SK-N-SH (cell line): Measurements from ENCODE around the gene NDUFAF5. TPM values are rescaled to one million over a fixed set of nuclear protein-coding genes. Genes with fewer than 3 reads are reported as not detected.

Experiments
- CTCF ChIA-PET: fragments of 300-600, 350-600 bp; formaldehyde crosslinking; extraction: SDS; loops from one replicate; lab custom pipeline; 2021; lab: Yijun Ruan, JAX
- POLR2A ChIA-PET: fragments of 350-600 bp; sonication (Branson Sonifier 250); formaldehyde crosslinking; extraction: SDS; loops from one replicate; lab custom pipeline; 2020; ENCODE audit warnings: antibody characterized with exemption, inconsistent platforms; lab: Yijun Ruan, JAX
- DNase-seq: peaks from one replicate; pipeline ENCODE4 v3.0.0; 2012
- H2AFZ ChIP-seq: fragments of 200-600 bp; sonication (generic); 2 replicates; pipeline ENCODE4 v1.8.1; 2016; ENCODE audit warnings: antibody characterized with exemption, mild to moderate bottlenecking, low read depth
- H3F3A ChIP-seq: fragments of 200-600 bp; sonication (generic); replicated peaks from 2 replicates; pipeline ENCODE3; 2016; ENCODE audit warnings: antibody characterized with exemption, mild to moderate bottlenecking; ENCODE audit not compliant: insufficient read depth
- H3K27ac ChIP-seq, 2 experiments: fragments of 200-500 bp in 1 of 2; fragments of 200-600 bp in 1 of 2; sonication (Bioruptor generic) in 1 of 2; sonication (generic), shearing (Covaris generic) in 1 of 2; 2 replicates each; pipeline versions ENCODE4 v1.5.1 to v1.6.1; 2014 to 2016; ENCODE audit warnings: low read depth in 2 of 2, inconsistent platforms in 1 of 2, low read length in 1 of 2, mild to moderate bottlenecking in 1 of 2, mixed read lengths in 1 of 2
- H3K27me3 ChIP-seq: fragments of 200-600 bp; sonication (generic), shearing (Covaris generic); 2 replicates; pipeline ENCODE4 v1.6.1; 2016; ENCODE audit warnings: mixed run types; ENCODE audit not compliant: insufficient read depth
- H3K36me3 ChIP-seq, 2 experiments: fragments of 200-500 bp in 1 of 2; fragments of 200-600 bp in 1 of 2; sonication (Bioruptor generic) in 1 of 2; sonication (generic) in 1 of 2; replicated peaks in 1 of 2; 2 replicates each; pipeline versions ENCODE3 to v1.5.1; 2014 to 2016; ENCODE audit warnings: low read length in 1 of 2, mild to moderate bottlenecking in 1 of 2; ENCODE audit not compliant: insufficient read depth in 2 of 2, control insufficient read depth in 1 of 2
- H3K4me1 ChIP-seq, 2 experiments: fragments of 200-500 bp in 1 of 2; fragments of 200-600 bp in 1 of 2; sonication (Bioruptor generic) in 1 of 2; sonication (generic), shearing (Covaris generic) in 1 of 2; 2 replicates each; pipeline versions ENCODE4 v1.5.1 to v1.6.1; 2014 to 2016; ENCODE audit warnings: low read depth in 1 of 2, low read length in 1 of 2, mixed run types in 1 of 2; ENCODE audit not compliant: insufficient read depth in 2 of 2, control insufficient read depth in 1 of 2
- H3K4me2 ChIP-seq: fragments of 200-600 bp; sonication (generic), shearing (Covaris generic); 2 replicates; pipeline ENCODE4 v1.6.1; 2017; ENCODE audit warnings: mixed run types
- H3K4me3 ChIP-seq, 2 experiments: fragments of 200-500 bp in 1 of 2; fragments of 200-600 bp in 1 of 2; sonication (Bioruptor generic) in 1 of 2; sonication (generic), shearing (Covaris generic) in 1 of 2; 2 replicates each; pipeline versions ENCODE4 v1.5.1 to v1.8.1; 2014 to 2016; ENCODE audit warnings: low read depth in 2 of 2, inconsistent platforms in 1 of 2, low read length in 1 of 2, mild to moderate bottlenecking in 1 of 2, mixed read lengths in 1 of 2, moderate library complexity in 1 of 2
- H3K79me2 ChIP-seq: fragments of 200-600 bp; sonication (generic); 2 replicates; pipeline ENCODE4 v1.8.1; 2017; ENCODE audit warnings: mild to moderate bottlenecking; ENCODE audit not compliant: insufficient read depth
- H3K9ac ChIP-seq: fragments of 200-600 bp; sonication (generic); 2 replicates; pipeline ENCODE4 v1.6.1; 2017; ENCODE audit warnings: mixed run types
- H3K9me2 ChIP-seq: fragments of 200-600 bp; sonication (generic); 2 replicates; pipeline ENCODE4 v1.6.1; 2017; ENCODE audit warnings: mixed run types
- H3K9me3 ChIP-seq: fragments of 200-600 bp; sonication (generic); 2 replicates; pipeline ENCODE4 v1.6.1; 2017; ENCODE audit warnings: mixed run types, mild to moderate bottlenecking, moderate library complexity
- H4K20me1 ChIP-seq: fragments of 200-600 bp; sonication (generic); 2 replicates; pipeline ENCODE4 v1.6.1; 2017; ENCODE audit warnings: mild to moderate bottlenecking, mixed run types; ENCODE audit not compliant: insufficient read depth
- ELF1 ChIP-seq: IDR thresholded peaks from 2 replicates; pipeline ENCODE4 v1.4.0; 2012
- EZH2phosphoT487 ChIP-seq: fragments of 200-600 bp; sonication (generic); IDR thresholded peaks from 2 replicates; pipeline ENCODE4 v1.6.1; 2017; ENCODE audit warnings: low read depth, mixed run types, mild to moderate bottlenecking, antibody characterized with exemption, moderate library complexity, borderline replicate concordance
- FOSL2 ChIP-seq: IDR thresholded peaks from 2 replicates; pipeline ENCODE4 v1.4.0; 2012; ENCODE audit warnings: low read depth, mild to moderate bottlenecking, moderate library complexity, borderline replicate concordance
- FOXJ3 ChIP-seq: sonication (generic); formaldehyde crosslinking; IDR thresholded peaks from 2 replicates; pipeline ENCODE4 v1.5.1; 2020; ENCODE audit warnings: mild to moderate bottlenecking, missing genetic modification reagents
- FOXM1 ChIP-seq: IDR thresholded peaks from 2 replicates; pipeline ENCODE4 v1.4.0; 2012; ENCODE audit warnings: low read depth, mild to moderate bottlenecking
- GABPA ChIP-seq: IDR thresholded peaks from 2 replicates; pipeline ENCODE4 v1.4.0; 2012; ENCODE audit warnings: low read depth, mild to moderate bottlenecking
- JUND ChIP-seq: IDR thresholded peaks from 2 replicates; pipeline ENCODE4 v1.4.0; 2012
- MEF2A ChIP-seq: IDR thresholded peaks from 2 replicates; pipeline ENCODE4 v1.4.0; 2012; ENCODE audit warnings: low read depth, borderline replicate concordance
- MXI1 ChIP-seq: IDR thresholded peaks from 2 replicates; pipeline ENCODE4 v1.6.1; 2012; ENCODE audit warnings: mild to moderate bottlenecking, low read depth, low read length, improper control_type of control experiment
- NFIC ChIP-seq: IDR thresholded peaks from 2 replicates; pipeline ENCODE4 v1.4.0; 2012; ENCODE audit warnings: borderline replicate concordance
- RCOR1 ChIP-seq: fragments of 150-350 bp; IDR thresholded peaks from 2 replicates; pipeline ENCODE4 v1.6.1; 2017; ENCODE audit warnings: antibody characterized with exemption, low read length
- RFX5 ChIP-seq: IDR thresholded peaks from 2 replicates; pipeline ENCODE4 v1.6.1; 2012; ENCODE audit warnings: mild to moderate bottlenecking, improper control_type of control experiment, low read length
- RXRA ChIP-seq: IDR thresholded peaks from 2 replicates; pipeline ENCODE4 v1.4.0; 2012; ENCODE audit warnings: low read depth, mild to moderate bottlenecking, borderline replicate concordance
- SIN3A ChIP-seq: IDR thresholded peaks from 2 replicates; pipeline ENCODE4 v1.6.1; 2012; ENCODE audit warnings: low read depth, mild to moderate bottlenecking, low read length, moderate library complexity, borderline replicate concordance
- SMC3 ChIP-seq: IDR thresholded peaks from 2 replicates; pipeline ENCODE4 v1.6.1; 2012; ENCODE audit warnings: low read depth, low read length, improper control_type of control experiment
- TAF1 ChIP-seq: IDR thresholded peaks from 2 replicates; pipeline ENCODE4 v1.6.1; 2012; ENCODE audit warnings: low read depth, mild to moderate bottlenecking, low read length, moderate library complexity, borderline replicate concordance
- TEAD4 ChIP-seq: IDR thresholded peaks from 2 replicates; pipeline ENCODE4 v1.4.0; 2012; ENCODE audit warnings: mild to moderate bottlenecking, borderline replicate concordance; ENCODE audit not compliant: insufficient read depth
- USF2 ChIP-seq: fragments of 150-350 bp; IDR thresholded peaks from 2 replicates; pipeline ENCODE4 v1.6.1; 2017; ENCODE audit warnings: antibody characterized with exemption, low read length, low read depth, borderline replicate concordance
- YY1 ChIP-seq: IDR thresholded peaks from 2 replicates; pipeline ENCODE4 v1.4.0; 2012; ENCODE audit warnings: low read depth, mild to moderate bottlenecking
- ZBTB33 ChIP-seq: IDR thresholded peaks from 2 replicates; pipeline ENCODE4 v1.4.0; 2012; ENCODE audit warnings: low read depth, borderline replicate concordance
- WGBS: methylation state at CpG from one replicate; pipeline ENCODE4 v1.1.6; 2017; ENCODE audit warnings: low lambda C conversion rate; 5-methylcytosine and 5-hydroxymethylcytosine counted together
- polyA plus RNA-seq, 3 experiments: library from polyadenylated mRNA; depleted of rRNA; stranded (reverse); fragments of >200 nt; gene quantifications; 2 replicates each; pipeline ENCODE4 v1.2.3, GENCODE V29; 2012
- TF ChIP-seq, protein P1 (sequence below): IDR thresholded peaks from 2 replicates; pipeline ENCODE4 v1.4.0; 2012; ENCODE audit warnings: low read depth

NDUFAF5 gene
- polyA plus RNA-seq, 1 of the 3 experiments (the other 2 are of a cell fraction): 8.0 TPM

DNA sequence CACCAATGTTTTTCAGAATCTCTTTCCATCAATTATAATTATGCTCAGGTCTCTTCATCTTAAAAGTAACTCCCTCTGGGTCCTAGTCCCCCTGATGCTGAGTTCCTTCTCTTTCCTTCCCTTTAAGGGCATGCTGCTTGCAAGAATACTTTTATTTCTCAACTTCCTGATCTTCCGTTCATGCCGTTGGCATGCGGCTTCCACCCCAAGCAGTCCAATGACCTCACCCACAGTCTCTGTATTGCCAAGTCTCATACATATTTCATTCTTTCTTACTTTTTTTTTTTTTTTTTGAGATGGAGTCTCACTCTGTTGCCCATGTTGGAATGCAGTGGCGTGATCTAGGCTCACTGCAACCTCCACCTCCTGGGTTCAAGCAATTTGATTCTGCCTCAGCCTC is 83.5 kb downstream of the NDUFAF5 start (continued):
- peak; percentile 43; the same call in 1 of the 2 replicates for TF ChIP-seq TEAD4
- TF ChIP-seq SMC3: no peak
- peak; percentile 47; the same call in 1 of the 2 replicates for TF ChIP-seq MEF2A
- TF ChIP-seq MXI1: no peak
- peak; percentile 44; the same call in 1 of the 2 replicates for TF ChIP-seq FOSL2
- TF ChIP-seq EZH2phosphoT487: no peak
- TF ChIP-seq RFX5: no peak
- no peak for TF ChIP-seq SIN3A
- 0 out of 2 replicates have a peak, but pooled peaks have one; percentile 32 for TF ChIP-seq ELF1
- no peak for TF ChIP-seq RXRA
- TF ChIP-seq RCOR1: no peak
- TF ChIP-seq, all 33 proteins: peak for 10

DNA sequence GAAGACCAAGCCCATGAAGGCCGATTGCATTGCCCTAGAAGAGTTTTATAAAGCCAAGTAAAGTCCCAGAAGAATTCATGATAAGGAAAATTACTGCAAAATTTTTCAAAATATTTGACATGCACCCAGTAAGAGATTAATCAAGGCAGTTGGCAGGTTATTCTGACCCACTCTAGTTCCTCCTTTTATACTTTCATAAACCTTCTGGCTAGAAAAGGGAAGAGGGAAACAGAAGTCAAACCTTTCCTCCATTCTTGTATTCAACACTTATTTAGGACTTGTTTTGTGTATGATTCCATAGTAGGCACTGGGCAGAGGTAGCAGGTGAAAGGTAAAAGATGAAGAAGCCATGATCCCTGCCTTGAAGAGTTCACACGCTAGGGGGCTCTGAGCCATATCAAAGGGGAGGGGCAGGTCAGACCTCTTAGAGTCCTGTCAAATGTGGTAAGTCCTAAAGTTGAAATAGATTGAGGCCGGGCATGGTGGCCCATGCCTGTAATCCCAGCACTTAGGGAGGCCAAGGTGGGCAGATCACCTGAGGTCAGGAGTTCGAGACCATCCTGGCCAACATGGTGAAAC is 85.4 kb downstream of the NDUFAF5 start:
- CTCF ChIA-PET: no interaction called here
- Histone ChIP-seq H3K4me3 (no peak overlapping the region), H3K27me3 (no peaks in the 10 kb centered on the region), H3K4me1 (peaks cover 0 to 11% of the 10 kb centered on the region in 2 experiments; a peak in 1 of 4 replicates), H3K4me2 (no peak overlapping the region)
- no peak for TF ChIP-seq YY1
- TF ChIP-seq SMC3: no peak
- TF ChIP-seq RXRA: no peak
- TF ChIP-seq, protein P1, sequence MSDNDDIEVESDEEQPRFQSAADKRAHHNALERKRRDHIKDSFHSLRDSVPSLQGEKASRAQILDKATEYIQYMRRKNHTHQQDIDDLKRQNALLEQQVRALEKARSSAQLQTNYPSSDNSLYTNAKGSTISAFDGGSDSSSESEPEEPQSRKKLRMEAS: no peak
- no peak for TF ChIP-seq FOXJ3 (CRISPR knock-in tag)
- TF ChIP-seq FOXM1: no peak
- TF ChIP-seq TEAD4: no peak
- TF ChIP-seq EZH2phosphoT487: no peak
- TF ChIP-seq GABPA: no peak
- TF ChIP-seq ZBTB33: no peak
- TF ChIP-seq JUND: no peak
- TF ChIP-seq ELF1: no peak
- no peak for TF ChIP-seq TAF1
- no peak for TF ChIP-seq USF2
- TF ChIP-seq NFIC: no peak
- TF ChIP-seq, all 33 proteins: peak for 0
- Histone ChIP-seq H3K36me3 (no peaks in the 10 kb centered on the region), H3F3A (peaks cover 10% of the 10 kb centered on the region), H3K9ac (no peak overlapping the region), H3K79me2 (no peaks in the 10 kb centered on the region), H3K27ac (no peak overlapping the region), H3K9me3 (no peaks in the 10 kb centered on the region), H2AFZ (no peak overlapping the region), H3K9me2 (no peaks in the 10 kb centered on the region), H4K20me1 (no peaks in the 10 kb centered on the region)
- 48% methylated on average over 4 of the region's 4 CpGs for WGBS
- no peak for DNase-seq
- POLR2A ChIA-PET: no interaction called here

Other genes starting within 250 kb of the NDUFAF5 start
- gene TASP1, start 146.1 kb upstream of the NDUFAF5 start, polyA plus RNA-seq (2012; rRNA removed): 5.9 and 8.3 TPM in 2 replicates
- gene ESF1, start 109 bp upstream of the NDUFAF5 start, polyA plus RNA-seq (2012; rRNA removed): 1.4 and 1.8 TPM in 2 replicates
- 0.15 TPM in 1 of 2 replicates, not detected in the other for gene SEL1L2, start 205.6 kb downstream of the NDUFAF5 start, polyA plus RNA-seq (2012; rRNA removed)
- 0.24 and 0.33 TPM in 2 replicates for gene MACROD2, start 210.5 kb downstream of the NDUFAF5 start, polyA plus RNA-seq (2012; rRNA removed)